ENCODE measurements around the gene NOTO. TPM values are rescaled to one million over a fixed set of nuclear protein-coding genes. Genes with fewer than 3 reads are reported as not detected.

NOTO gene
- total and polyA plus RNA-seq, 7 donors = not detected

DNA sequence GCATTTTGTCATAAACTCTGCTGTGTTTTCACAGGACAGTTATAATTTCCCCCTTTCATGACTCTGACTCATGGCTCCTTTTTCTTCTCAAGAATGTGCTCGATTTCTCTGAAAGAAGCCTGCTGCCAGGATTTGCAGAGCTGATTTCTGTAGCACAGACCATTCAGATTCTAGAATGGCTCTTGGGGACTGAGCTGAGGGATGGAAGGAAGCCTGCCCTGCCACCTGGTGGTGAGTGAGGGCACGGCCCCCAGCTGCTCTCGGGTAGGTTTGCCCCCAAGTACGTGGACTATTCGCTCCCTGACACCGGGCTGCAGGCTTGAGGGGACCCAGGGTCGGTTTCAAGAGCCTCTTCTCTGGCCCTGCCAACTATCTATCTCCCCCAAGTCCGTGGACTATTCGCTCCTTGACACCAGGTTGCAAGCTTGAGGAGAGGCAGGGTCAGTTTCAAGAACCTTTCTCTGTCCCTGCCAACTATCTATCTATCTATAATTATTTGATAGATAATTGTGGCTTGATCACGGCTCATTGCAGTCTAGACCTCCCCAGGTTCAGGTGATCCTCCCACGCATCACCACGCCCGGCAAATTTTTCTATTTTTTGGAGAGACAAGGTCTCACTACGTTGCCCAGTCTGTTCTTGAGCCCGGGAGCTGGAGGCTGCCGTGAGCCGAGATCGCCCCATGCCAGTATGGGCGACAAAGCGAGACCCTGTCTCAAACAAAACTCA lies 10.2 kb downstream of the NOTO start:
- Histone ChIP-seq H3K4me3 (no peak overlapping the region), H3K27me3 (no peaks in the 10 kb centered on the region), H3K27ac (peak overlapping the region in 2 of 4 donors; percentile 26 to 50), H3K36me3 (no peaks in the 10 kb centered on the region), H3K9me3 (no peaks in the 10 kb centered on the region), H3K4me1 (peaks cover 0 to 32% (median 9%) of the 10 kb centered on the region in 4 donors)
- no peak for TF ChIP-seq POLR2A (IDR thresholded peaks at IDR 0.05)
- TF ChIP-seq POLR2AphosphoS5 (IDR thresholded peaks at IDR 0.05) = no peak
- TF ChIP-seq EP300 (IDR thresholded peaks at IDR 0.05) = no peak
- TF ChIP-seq, protein P1, sequence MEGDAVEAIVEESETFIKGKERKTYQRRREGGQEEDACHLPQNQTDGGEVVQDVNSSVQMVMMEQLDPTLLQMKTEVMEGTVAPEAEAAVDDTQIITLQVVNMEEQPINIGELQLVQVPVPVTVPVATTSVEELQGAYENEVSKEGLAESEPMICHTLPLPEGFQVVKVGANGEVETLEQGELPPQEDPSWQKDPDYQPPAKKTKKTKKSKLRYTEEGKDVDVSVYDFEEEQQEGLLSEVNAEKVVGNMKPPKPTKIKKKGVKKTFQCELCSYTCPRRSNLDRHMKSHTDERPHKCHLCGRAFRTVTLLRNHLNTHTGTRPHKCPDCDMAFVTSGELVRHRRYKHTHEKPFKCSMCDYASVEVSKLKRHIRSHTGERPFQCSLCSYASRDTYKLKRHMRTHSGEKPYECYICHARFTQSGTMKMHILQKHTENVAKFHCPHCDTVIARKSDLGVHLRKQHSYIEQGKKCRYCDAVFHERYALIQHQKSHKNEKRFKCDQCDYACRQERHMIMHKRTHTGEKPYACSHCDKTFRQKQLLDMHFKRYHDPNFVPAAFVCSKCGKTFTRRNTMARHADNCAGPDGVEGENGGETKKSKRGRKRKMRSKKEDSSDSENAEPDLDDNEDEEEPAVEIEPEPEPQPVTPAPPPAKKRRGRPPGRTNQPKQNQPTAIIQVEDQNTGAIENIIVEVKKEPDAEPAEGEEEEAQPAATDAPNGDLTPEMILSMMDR (IDR thresholded peaks at IDR 0.05) = peak; percentile 47 to 88 (median 70)
- intact Hi-C loops (cut with DNase I) = no loop called here
- peak; percentile 79 for DNase-seq
- 46 to 54% methylated on average over 20 of the region's 20 CpGs for WGBS, 2 donors

DNA sequence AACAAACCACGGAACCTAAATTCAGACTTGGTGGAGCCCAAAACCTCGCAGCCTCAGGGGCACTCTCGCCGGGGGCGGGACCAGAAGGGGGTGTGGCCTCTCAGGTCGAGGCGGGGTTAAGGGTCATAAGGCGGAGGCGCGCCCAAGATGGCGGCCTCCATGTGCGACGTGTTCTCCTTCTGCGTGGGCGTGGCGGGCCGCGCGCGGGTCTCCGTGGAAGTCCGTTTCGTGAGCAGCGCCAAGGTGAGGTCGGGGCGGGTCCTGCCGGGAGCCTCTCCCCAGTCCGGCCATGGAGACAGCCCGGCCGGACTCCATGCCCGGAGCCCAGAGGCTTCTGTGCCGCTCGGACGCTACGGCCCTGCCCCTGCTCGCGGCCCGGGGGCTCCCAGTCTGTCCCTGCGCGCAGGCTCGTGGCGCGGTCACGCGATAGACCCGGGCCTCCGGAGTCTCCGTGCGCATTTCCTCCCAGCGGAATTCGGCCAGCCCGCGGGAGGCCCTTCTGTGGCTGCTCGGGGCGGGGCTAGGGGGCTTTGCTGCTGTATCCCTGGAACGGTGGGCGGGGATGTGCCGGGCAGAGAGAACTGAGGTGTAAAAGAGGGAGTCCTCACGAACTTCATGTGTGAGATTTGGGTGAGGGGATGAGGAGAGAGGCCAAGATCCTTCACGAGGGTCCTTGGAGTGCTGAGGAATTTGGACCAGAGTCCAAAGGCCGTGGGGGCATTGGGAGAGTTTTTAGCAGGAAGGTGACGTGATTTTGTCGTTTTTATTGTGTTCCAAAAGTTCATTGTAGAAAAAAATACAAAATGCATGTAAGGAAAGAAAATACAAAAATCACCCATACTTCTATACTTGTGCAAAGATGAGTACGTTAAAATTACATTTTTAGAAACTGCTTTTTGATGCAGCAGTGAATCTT lies 12.0 kb downstream of the NOTO start, which contains the start of gene SMYD5:
Gene SMYD5, plus strand, starts transcription at position 126 of the 916 bp plus-strand sequence. Its CDS starts 22 bp downstream, at position 148.
- WGBS, 2 donors = 1% methylated on average over 64 of the region's 64 CpGs
- intact Hi-C loops (cut with DNase I) = loop anchor here (2.0 kb wide), 2 partner anchors 20 to 38 kb away; partner anchors contain the start of gene CCT7
- H3K9me3 ChIP-seq = no peaks in the 10 kb centered on the region
- peak; percentile 91 for DNase-seq
- H3K4me3 ChIP-seq = peak within 1 kb of the TSS; percentile 87 to 95 (median 91)
- peaks cover 0 to 9% (median under 1%) of the 10 kb centered on the region in 4 donors for H3K36me3 ChIP-seq
- TF ChIP-seq POLR2A (IDR thresholded peaks at IDR 0.05) (peak in 1 of 2 donors; percentile 17), POLR2AphosphoS5 (IDR thresholded peaks at IDR 0.05) (peak; percentile 30 to 82 (median 66)), EP300 (IDR thresholded peaks at IDR 0.05) (no peak)
- TF ChIP-seq, protein P1 (IDR thresholded peaks at IDR 0.05) = no peak
- H3K27me3 ChIP-seq = no peaks in the 10 kb centered on the region
- H3K27ac ChIP-seq = peak within 1 kb of the TSS; percentile 66 to 76 (median 72)
- peaks cover 0 to 32% (median 9%) of the 10 kb centered on the region in 4 donors for H3K4me1 ChIP-seq

DNA sequence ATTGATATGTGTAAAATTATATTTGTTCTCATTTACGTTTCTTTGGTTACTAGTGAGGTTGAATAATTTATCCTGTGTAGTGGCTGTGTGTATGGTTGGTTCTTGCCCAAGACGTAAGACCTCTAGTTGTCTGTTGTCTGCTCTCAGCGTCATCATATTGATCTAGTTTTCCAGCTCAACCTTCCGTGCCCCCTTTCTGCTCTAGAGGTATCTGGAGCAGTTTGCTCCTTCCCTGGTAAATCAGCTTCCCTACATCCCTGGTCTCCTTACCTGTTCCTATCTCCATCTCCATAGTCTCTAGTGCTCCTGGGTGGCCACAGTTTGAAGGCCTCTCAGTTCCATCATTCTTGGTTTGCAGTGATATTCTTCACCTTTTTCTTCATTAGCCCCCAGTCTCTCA lies 12.9 kb downstream of the NOTO start:
- no peak overlapping the region for H3K4me3 ChIP-seq
- intact Hi-C loops (cut with DNase I) = loop anchor here (2.0 kb wide), 2 partner anchors 20 to 38 kb away; partner anchors contain the start of gene CCT7
- DNase-seq = no peak
- WGBS, 2 donors = 76 to 86% methylated on average over 4 of the region's 4 CpGs
- H3K9me3 ChIP-seq = no peaks in the 10 kb centered on the region
- H3K27ac ChIP-seq = peak overlapping the region in 1 of 4 donors; percentile 76
- no peak for TF ChIP-seq POLR2AphosphoS5 (IDR thresholded peaks at IDR 0.05)
- TF ChIP-seq EP300 (IDR thresholded peaks at IDR 0.05) = no peak
- TF ChIP-seq POLR2A (IDR thresholded peaks at IDR 0.05) = no peak
- TF ChIP-seq, protein P1 (IDR thresholded peaks at IDR 0.05) = no peak
- no peaks in the 10 kb centered on the region for H3K27me3 ChIP-seq
- H3K36me3 ChIP-seq = peaks cover 0 to 18% (median 5%) of the 10 kb centered on the region in 4 donors
- H3K4me1 ChIP-seq = peaks cover 0 to 32% (median 9%) of the 10 kb centered on the region in 4 donors

DNA sequence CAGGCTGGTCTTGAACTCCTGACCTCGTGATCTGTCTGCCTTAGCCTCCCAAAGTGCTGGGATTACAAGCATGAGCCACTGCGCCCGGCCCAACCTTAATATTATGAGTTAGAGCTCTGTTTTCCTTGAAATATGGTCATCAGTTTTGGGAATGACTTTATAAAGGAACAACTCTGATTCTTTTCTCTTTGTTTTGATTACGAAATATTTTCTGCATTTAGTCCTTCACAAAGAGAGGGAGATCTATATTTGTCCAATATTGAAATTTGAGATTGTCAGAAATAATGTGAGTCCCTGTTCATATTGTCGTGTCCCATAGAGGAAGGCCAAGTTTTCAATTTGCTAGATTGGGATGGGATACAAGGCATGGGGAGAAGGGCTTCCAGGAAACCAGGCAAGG lies 14.8 kb downstream of the NOTO start:
- Histone ChIP-seq H3K36me3 (peaks cover 0 to 37% (median 12%) of the 10 kb centered on the region in 4 donors), H3K9me3 (no peaks in the 10 kb centered on the region), H3K4me3 (no peak overlapping the region), H3K27ac (no peak overlapping the region), H3K27me3 (no peaks in the 10 kb centered on the region), H3K4me1 (peaks cover 0 to 29% (median 8%) of the 10 kb centered on the region in 4 donors)
- 95% methylated on average over 5 of the region's 5 CpGs for WGBS, 2 donors
- DNase-seq = no peak
- intact Hi-C loops (cut with DNase I) = no loop called here
- TF ChIP-seq EP300 (IDR thresholded peaks at IDR 0.05) (no peak), POLR2A (IDR thresholded peaks at IDR 0.05) (no peak), POLR2AphosphoS5 (IDR thresholded peaks at IDR 0.05) (no peak)
- TF ChIP-seq, protein P1 (IDR thresholded peaks at IDR 0.05) = no peak

Data from sigmoid colon (tissue), 7 donors.